PC-3 (cell line): Measurements from ENCODE around the gene PPM1F. TPM values are rescaled to one million over a fixed set of nuclear protein-coding genes. Genes with fewer than 3 reads are reported as not detected.

Source experiments
- ATAC-seq: fragments of 200-7000 bp; cut with Tn5 transposase; 2 replicates; pipeline ENCODE4 v1.9.1; 2020; ENCODE audit warnings: mild to moderate bottlenecking, moderate library complexity
- BruUV-seq: library from RNA; stranded (reverse); fragments of 400-500 nt; replicated peaks from 2 replicates; lab custom pipeline; 2021; lab: Mats Ljungman, UMichigan
- CTCF ChIA-PET: fragments of 300-600 bp; sonication (Branson Sonifier 250); formaldehyde crosslinking; loops from one replicate; lab custom pipeline; 2022; ENCODE audit warnings: antibody characterized with exemption; lab: Charles Lee
- POLR2A ChIA-PET: fragments of 300-600 bp; sonication (Branson Sonifier 250); formaldehyde crosslinking; loops from one replicate; lab custom pipeline; 2022; ENCODE audit warnings: antibody characterized with exemption; ENCODE audit not compliant: unreplicated experiment; lab: Charles Lee
- DNase-seq: peaks from one replicate; pipeline ENCODE4 v3.0.0-alpha.2; 2015
- H2AFZ ChIP-seq: fragments of 300-600 bp; sonication (generic); 2 replicates; pipeline ENCODE4 v1.6.0; 2016; ENCODE audit warnings: antibody characterized with exemption, low read length
- H3F3A ChIP-seq: fragments of 300-600 bp; sonication (generic); one replicate; pipeline ENCODE4 v1.6.0; 2017; ENCODE audit warnings: antibody characterized with exemption, low read length, control low read depth, mild to moderate bottlenecking; ENCODE audit not compliant: unreplicated experiment
- H3K27ac ChIP-seq: fragments of 300-600 bp; sonication (generic); 2 replicates; pipeline ENCODE4 v1.5.1; 2016; ENCODE audit warnings: mild to moderate bottlenecking, low read length
- H3K27me3 ChIP-seq: fragments of 300-600 bp; sonication (generic); 2 replicates; pipeline ENCODE4 v1.6.1; 2016; ENCODE audit warnings: low read length, mixed read lengths
- H3K36me3 ChIP-seq: fragments of 300-600 bp; sonication (generic); 2 replicates; pipeline ENCODE4 v1.6.1; 2016; ENCODE audit warnings: low read depth, mixed run types, low read length, mixed read lengths
- H3K4me1 ChIP-seq: fragments of 300-600 bp; sonication (generic); 2 replicates; pipeline ENCODE4 v1.5.1; 2016; ENCODE audit warnings: low read length; ENCODE audit not compliant: insufficient read depth
- H3K4me2 ChIP-seq: fragments of 300-600 bp; sonication (generic); 2 replicates; pipeline ENCODE4 v1.6.0; 2016; ENCODE audit warnings: low read length
- H3K4me3 ChIP-seq: fragments of 300-600 bp; sonication (generic); 2 replicates; pipeline ENCODE4 v1.5.1; 2016; ENCODE audit warnings: mild to moderate bottlenecking, low read length, mixed read lengths
- H3K79me2 ChIP-seq: fragments of 300-600 bp; sonication (generic); 2 replicates; pipeline ENCODE4 v1.6.1; 2017; ENCODE audit warnings: low read length, mixed read lengths
- H3K9ac ChIP-seq: fragments of 300-600 bp; sonication (generic); 2 replicates; pipeline ENCODE4 v1.6.0; 2016; ENCODE audit warnings: mild to moderate bottlenecking, low read length
- H3K9me2 ChIP-seq: fragments of 300-600 bp; sonication (generic); replicated peaks from 2 replicates; pipeline ENCODE4 v1.6.1; 2016; ENCODE audit warnings: mixed run types, low read length, mixed read lengths
- H3K9me3 ChIP-seq: fragments of 300-600 bp; sonication (generic); 2 replicates; pipeline ENCODE4 v1.6.1; 2016; ENCODE audit warnings: low read length, mixed read lengths
- H4K20me1 ChIP-seq: fragments of 300-600 bp; sonication (generic); 2 replicates; pipeline ENCODE4 v1.6.1; 2016; ENCODE audit warnings: low read length, mixed read lengths
- EZH2 ChIP-seq: fragments of 300-600 bp; sonication (generic); IDR thresholded peaks from one replicate; pipeline ENCODE4 v1.6.1; 2017; ENCODE audit warnings: antibody characterized with exemption, mild to moderate bottlenecking, low read length; ENCODE audit not compliant: unreplicated experiment
- EZH2phosphoT487 ChIP-seq: fragments of 300-600 bp; sonication (generic); IDR thresholded peaks from 2 replicates; pipeline ENCODE4 v1.6.1; 2018; ENCODE audit warnings: mild to moderate bottlenecking, antibody characterized with exemption, low read length, borderline replicate concordance
- intact Hi-C: fragments of 100-400 bp; cut with micrococcal nuclease; formaldehyde crosslinking; loops from 2 replicates; pipeline ENCODE4 v1.9.0; 2023
- total RNA-seq: library from RNA; depleted of rRNA; stranded (reverse); fragments of >200 nt; gene quantifications from 2 replicates; pipeline ENCODE4 v1.2.3, GENCODE V29; 2014
- TF ChIP-seq, protein P1 (sequence below): fragments of 300-600 bp; sonication (generic); conservative IDR thresholded peaks from 2 replicates; pipeline ENCODE4 v1.5.1; 2017; ENCODE audit warnings: antibody characterized with exemption, low read depth, mild to moderate bottlenecking, low read length

Gene PPM1F
- total RNA-seq, 1 experiment from 2014 or later = 40.4 TPM

DNA sequence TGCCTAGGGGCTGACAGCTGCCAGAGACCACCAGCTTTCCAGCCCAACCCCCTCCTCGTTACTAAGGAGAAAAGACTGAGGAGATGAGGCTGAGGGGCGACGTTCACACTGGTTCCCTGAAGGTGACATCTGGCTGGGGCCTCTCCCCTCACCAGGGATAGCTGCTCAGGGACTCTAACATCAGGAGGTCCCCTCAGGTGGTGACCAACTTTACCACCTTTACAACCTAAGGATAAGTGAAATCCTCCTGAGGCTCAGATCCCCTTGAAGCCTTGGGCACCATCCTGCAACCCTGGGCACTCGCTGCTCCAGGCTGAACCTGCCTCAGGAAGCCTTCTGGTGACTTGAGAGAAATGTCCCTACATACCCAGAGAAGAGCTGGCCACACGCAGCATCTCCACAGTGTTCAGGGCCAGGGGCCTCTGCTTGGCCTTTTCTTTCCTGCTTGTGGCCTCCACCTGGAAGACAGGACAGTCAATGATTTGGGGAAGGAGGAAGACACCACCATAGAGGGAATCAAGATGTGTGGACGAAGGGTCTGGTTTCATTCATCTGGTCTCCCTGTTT lies 12.4 kb upstream of the PPM1F start:
- H3K27me3 ChIP-seq = no peaks in the 10 kb centered on the region
- H3K4me3 ChIP-seq = no peak overlapping the region
- H3K9me2 ChIP-seq = no peaks in the 10 kb centered on the region
- intact Hi-C loops = no loop called here
- no peaks in the 10 kb centered on the region for H3K9me3 ChIP-seq
- no peaks in the 10 kb centered on the region for H3F3A ChIP-seq
- no peak overlapping the region for H3K27ac ChIP-seq
- BruUV-seq = no TSS peak
- CTCF ChIA-PET = no interaction called here
- DNase-seq (no peak), ATAC-seq (no peak)
- no peak overlapping the region for H2AFZ ChIP-seq
- POLR2A ChIA-PET = no interaction called here
- H4K20me1 ChIP-seq = no peaks in the 10 kb centered on the region
- H3K4me1 ChIP-seq = no peaks in the 10 kb centered on the region
- no peak for TF ChIP-seq EZH2phosphoT487
- TF ChIP-seq EZH2 = no peak
- TF ChIP-seq, protein P1, sequence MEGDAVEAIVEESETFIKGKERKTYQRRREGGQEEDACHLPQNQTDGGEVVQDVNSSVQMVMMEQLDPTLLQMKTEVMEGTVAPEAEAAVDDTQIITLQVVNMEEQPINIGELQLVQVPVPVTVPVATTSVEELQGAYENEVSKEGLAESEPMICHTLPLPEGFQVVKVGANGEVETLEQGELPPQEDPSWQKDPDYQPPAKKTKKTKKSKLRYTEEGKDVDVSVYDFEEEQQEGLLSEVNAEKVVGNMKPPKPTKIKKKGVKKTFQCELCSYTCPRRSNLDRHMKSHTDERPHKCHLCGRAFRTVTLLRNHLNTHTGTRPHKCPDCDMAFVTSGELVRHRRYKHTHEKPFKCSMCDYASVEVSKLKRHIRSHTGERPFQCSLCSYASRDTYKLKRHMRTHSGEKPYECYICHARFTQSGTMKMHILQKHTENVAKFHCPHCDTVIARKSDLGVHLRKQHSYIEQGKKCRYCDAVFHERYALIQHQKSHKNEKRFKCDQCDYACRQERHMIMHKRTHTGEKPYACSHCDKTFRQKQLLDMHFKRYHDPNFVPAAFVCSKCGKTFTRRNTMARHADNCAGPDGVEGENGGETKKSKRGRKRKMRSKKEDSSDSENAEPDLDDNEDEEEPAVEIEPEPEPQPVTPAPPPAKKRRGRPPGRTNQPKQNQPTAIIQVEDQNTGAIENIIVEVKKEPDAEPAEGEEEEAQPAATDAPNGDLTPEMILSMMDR = no peak
- no peaks in the 10 kb centered on the region for H3K79me2 ChIP-seq
- H3K36me3 ChIP-seq = no peaks in the 10 kb centered on the region
- H3K4me2 ChIP-seq = no peak overlapping the region
- no peak overlapping the region for H3K9ac ChIP-seq

DNA sequence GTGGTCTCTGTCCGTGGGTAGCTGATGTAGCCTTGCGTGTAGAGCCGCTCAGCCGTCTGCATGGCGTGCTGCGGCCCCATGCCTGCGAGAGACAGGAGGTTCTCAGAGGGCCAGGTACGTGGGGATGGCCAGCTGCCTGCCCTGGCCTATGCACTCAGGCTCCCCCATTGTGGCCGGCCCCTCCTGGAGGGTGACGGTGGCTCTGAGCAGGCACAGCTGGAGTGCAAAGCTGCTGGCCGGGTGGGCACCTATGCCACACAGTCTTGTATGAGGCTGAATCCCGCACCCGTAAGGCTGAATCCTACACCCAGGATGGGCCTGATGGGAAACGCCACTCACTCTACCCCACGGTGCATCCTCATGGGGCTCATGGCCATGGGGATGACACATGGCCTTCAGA lies 11.6 kb upstream of the PPM1F start:
- CTCF ChIA-PET = no interaction called here
- Histone ChIP-seq H3K4me3 (no peak overlapping the region), H3K9ac (no peak overlapping the region), H3K79me2 (no peaks in the 10 kb centered on the region), H3K27me3 (no peaks in the 10 kb centered on the region), H3K4me1 (no peaks in the 10 kb centered on the region), H2AFZ (no peak overlapping the region), H3K36me3 (no peaks in the 10 kb centered on the region), H3F3A (no peaks in the 10 kb centered on the region), H4K20me1 (no peaks in the 10 kb centered on the region), H3K9me2 (no peaks in the 10 kb centered on the region), H3K27ac (no peak overlapping the region), H3K9me3 (no peaks in the 10 kb centered on the region), H3K4me2 (no peak overlapping the region)
- intact Hi-C loops = no loop called here
- TF ChIP-seq EZH2 = no peak
- TF ChIP-seq, protein P1 = no peak
- no peak for TF ChIP-seq EZH2phosphoT487
- POLR2A ChIA-PET = no interaction called here
- ATAC-seq = no peak
- no peak for DNase-seq
- no TSS peak for BruUV-seq

DNA sequence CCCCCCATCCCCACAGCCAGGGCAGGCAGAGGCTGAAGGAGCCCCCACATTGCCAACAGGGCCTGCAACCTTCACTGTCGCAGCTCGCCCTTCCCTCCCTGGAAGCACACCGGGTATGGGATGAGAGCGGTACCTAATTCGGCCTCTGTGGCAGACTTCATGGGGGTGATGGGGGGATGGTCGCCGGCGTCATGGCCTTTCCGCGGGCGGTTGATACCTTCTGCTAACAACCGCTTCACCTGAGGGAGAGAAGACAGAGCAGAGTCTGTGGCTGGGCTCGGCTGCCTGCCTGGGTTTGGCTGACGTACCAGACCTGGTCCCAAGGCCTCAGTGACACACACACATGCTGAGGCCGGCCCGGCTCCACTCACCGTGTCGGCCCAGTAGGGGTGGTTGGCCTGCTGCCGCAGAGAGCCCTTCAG lies 11.2 kb upstream of the PPM1F start:
- Histone ChIP-seq H3K79me2 (no peaks in the 10 kb centered on the region), H2AFZ (no peak overlapping the region), H4K20me1 (no peaks in the 10 kb centered on the region), H3K9me2 (no peaks in the 10 kb centered on the region), H3K9ac (no peak overlapping the region), H3K36me3 (no peaks in the 10 kb centered on the region), H3F3A (no peaks in the 10 kb centered on the region), H3K27ac (no peak overlapping the region), H3K4me3 (no peak overlapping the region), H3K9me3 (no peaks in the 10 kb centered on the region), H3K4me2 (no peak overlapping the region), H3K27me3 (no peaks in the 10 kb centered on the region), H3K4me1 (no peaks in the 10 kb centered on the region)
- TF ChIP-seq EZH2 (no peak), EZH2phosphoT487 (no peak)
- TF ChIP-seq, protein P1 = no peak
- BruUV-seq = no TSS peak
- intact Hi-C loops = no loop called here
- ChIA-PET POLR2A (no interaction called here), CTCF (no interaction called here)
- no peak for ATAC-seq
- no peak for DNase-seq
